ENCODE measurements around the gene ADGRV1.
"Not testable (repeated sequence)": the region's sequence is repeated elsewhere in the genome, so short reads cannot be mapped to it uniquely, and the experiment has no call there.

ADGRV1 gene

DNA sequence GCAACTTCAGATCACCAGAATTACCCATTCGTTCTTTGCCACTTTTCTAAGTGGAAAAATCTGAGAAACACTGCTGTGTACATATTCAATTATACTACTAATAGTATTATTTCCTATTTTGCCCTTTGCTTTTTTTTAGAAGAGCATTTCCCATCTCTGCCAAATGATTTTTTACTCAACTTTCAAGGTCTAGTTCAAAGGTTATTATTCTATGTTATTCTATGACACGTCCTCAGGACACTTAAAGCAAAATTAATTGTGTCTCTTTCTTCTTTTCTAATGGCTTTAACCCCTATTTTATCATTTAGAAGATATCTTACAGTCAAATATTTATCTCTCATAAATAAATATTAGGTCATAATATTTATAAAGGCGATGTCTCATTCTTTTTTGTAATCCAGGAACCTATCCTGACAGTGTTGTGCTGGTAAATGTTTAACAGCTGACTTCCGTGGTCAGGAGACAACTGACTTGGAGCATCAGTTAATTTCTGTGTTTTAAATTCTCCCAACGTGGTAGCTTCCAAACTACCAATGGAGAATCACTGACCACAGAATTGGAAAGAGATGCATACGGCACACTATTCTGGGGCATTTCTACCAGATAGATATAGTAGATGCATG lies 449.3 kb downstream of the ADGRV1 start:
- intact Hi-C loops (cut with DNase I): loop anchor here (1.0 kb wide), 1 partner anchor 15 kb away; no protein-coding TSS in a partner anchor
- no peak for DNase-seq

DNA sequence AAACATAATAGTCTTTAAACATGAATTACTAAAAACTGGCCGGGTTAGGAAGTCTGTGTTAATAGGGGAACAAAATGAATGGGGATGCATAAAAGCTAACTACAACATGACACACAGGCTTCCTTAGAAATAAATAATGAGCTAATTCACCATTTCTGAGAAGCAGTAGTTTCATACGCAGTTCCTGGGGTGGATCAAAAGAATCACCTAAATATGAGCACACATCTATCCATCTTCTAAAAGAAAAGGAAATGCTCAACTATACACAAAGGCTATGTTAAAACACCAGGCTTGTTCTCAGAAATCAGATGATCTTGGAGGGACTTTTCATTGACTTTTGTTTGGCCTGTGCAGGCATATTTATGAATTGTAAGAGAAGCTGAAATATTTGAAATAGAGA lies 451.5 kb downstream of the ADGRV1 start:
- intact Hi-C loops (cut with DNase I): no loop called here
- DNase-seq: no peak

DNA sequence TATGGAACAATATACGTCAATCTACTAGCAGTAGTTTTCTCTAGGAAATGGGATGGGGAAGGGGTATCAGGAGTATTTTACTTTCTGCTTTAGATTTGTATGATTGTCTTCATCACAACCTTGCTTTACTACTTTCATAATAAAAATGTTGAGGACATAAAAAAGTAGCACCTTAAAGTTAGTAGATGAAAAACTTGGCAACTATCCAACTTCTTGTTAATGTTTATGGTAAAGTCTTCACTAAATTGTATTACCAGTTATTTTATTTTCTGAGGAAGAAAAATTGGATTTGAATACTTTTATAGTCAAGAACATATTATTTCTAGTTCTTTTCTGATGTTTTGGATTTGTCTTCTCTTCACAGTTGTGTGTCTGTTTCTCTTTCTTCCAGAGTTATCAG lies 452.4 kb downstream of the ADGRV1 start:
- intact Hi-C loops (cut with DNase I): no loop called here
- DNase-seq: no peak

DNA sequence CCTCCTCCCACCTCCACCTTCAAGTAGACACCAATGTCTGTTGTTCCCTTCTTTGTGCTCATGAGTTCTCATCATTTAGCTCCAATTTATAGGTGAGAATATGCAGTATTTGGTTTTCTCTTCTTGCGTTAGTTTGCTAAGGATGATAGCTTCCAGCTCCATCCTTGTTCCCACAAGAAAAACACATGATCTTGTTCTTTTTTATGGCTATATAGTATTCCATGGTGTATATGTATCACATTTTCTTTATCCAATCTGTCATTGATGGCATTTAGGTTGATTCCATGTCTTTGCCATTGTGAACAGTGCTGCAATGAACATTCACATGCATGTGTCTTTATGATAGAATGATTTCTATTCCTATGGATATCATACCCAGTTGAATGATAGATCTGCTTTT lies 454.3 kb downstream of the ADGRV1 start:
- DNase-seq; intact Hi-C loops (cut with DNase I): not testable (repeated sequence)

DNA sequence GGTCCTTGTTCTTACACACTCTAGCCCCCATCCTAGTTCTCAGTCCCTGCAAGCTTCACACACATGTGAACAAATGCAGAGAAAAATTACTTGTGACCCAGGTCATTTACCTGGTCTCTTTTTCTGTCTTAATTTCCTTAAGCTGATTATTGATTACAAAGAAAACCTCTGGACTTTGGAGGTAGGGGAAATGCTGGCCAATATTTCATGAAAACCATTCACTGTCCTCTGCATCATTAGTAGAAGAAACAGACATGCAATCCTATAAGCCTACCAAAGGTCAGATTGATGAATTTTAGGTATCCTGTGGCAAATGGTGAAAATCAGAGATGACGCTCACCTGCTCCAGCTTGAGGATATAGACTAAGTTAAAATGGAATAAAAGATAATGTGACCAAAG lies 457.7 kb downstream of the ADGRV1 start:
- DNase-seq: no peak
- intact Hi-C loops (cut with DNase I): no loop called here

DNA sequence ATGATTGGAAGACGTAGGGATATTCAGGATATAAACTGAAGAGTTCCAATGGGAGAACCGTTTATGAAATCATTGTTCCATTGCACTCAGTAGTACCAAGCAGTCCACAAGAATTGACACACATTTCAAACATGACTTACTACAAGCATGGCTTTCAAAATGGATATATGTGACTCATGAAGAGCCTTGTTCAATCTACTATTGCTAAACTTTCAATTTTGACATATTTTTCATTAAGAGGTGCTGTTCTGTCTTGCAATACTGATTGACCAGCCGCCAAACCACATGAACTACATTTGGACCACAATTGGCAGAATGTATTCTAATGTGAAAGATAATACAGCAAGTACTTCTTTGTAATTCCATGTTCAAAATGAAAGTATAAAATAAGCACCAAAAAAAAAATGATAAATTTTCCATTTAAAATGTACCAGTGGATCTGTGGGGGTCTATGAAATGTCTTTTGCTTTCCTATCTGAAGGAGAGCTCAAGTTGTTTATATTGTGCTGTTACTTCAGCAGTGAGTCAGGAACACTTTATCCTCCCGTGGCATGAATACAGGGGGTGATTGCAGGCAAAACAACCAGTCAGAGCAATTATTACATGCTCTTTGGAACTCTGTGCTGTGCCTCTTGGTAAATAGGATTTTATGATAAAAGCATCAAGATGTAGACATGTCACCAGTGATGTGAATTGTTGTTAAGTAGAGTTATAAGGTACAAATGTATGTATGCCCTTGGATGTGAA lies 458.5 kb downstream of the ADGRV1 start:
- intact Hi-C loops (cut with DNase I): no loop called here
- no peak for DNase-seq

DNA sequence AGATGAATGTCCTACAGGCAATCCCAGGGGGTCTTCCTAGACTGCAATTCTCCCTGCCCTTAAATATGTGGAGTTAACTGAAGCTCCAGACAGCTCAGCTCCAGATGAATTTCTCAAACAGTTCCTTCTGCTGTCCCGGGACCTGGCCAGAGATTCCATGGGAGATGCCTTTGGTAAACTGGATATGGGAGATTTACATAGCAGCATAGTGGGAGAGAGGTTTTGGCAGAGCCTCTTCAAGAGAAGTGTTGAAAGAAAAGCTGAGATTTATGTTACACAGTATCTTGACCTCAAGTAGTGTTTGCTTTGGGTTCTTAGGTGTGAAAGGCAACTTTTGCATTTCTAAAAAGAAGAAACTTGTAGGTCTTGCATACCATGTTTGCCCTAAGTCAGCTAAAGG lies 459.6 kb downstream of the ADGRV1 start:
- intact Hi-C loops (cut with DNase I): no loop called here
- no peak for DNase-seq

DNA sequence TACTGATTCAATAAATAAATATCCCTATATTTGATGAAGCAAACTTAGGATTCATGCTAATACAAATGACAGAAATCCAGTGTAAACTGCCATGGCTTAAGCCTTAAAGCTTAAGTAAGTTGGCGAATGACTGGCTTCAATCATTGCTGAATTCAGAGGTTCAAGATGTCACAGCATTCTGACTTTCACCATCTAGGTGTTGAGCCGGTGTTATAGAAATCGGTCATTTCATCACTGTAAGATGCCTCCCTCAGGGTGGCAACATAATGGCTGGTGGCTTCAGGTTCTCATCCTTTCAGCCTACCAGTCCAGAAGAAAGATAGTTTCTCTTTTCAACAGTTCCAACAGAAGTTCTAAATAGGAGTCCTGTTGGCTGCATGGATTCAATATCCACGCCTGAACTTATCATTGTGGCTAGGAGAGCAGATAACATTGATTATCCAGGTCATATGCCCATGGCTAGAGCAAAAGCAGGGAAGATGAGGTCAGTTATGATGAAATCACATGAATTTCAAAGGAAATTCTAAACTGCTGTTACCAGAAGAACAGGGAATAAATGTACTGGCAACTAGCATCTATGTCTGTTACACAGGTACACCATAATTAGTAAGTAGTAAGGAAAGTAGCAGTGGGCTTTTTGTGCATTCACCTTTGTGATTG lies 460.2 kb downstream of the ADGRV1 start:
- DNase-seq: no peak
- intact Hi-C loops (cut with DNase I): no loop called here

DNA sequence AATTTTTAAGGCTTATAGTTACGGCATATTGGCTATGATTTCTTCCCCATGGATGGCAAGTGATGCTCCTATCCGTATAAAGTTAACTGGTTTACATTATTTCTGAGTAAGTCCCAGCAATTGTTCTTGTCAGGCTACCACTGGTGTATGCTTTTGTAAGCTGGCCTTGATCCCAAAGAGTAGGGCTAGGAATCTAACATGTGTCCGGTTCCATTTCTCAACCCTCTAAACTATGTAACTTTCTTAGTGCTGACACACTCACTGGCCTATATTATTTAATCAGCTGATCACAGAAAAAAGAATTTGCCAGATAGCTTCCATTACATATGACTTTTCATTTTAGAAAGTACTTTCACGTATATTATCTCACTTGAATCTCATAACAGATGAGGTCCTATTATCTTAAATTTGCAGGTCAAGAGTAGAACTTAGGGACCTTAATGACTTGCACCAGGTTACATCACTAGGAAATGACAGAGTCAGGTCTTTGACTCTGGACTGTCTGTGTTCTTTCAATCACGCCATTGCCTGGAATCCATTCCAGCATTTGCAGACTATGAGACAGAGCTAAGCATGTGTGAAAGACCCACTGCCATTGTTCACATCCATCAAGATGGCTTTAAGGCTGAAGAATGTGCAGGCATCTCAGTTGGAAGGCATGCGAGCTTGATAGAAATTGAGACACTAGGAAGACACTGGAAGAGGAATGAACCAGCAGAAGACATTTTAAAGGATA lies 461.6 kb downstream of the ADGRV1 start:
- DNase-seq: no peak
- intact Hi-C loops (cut with DNase I): no loop called here

DNA sequence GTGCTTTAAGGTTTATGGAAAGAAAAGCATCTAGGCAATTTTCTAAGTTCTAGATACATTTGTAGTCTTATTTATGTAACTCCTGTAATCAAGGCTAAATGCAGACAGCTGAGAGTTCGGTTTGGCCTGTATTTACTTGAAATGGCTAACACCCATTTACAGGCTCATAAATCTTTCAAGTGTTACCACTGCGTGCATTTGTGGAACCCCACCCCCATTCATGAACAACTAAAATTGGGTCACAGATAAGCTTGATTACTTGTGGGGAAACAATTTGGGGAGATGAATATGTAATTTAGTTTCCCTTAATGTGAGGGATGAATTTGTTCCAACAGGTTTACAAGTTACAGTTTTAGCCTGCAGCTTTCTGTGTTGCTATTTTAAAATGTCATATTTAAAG lies 463.9 kb downstream of the ADGRV1 start:
- no peak for DNase-seq
- intact Hi-C loops (cut with DNase I): no loop called here

DNA sequence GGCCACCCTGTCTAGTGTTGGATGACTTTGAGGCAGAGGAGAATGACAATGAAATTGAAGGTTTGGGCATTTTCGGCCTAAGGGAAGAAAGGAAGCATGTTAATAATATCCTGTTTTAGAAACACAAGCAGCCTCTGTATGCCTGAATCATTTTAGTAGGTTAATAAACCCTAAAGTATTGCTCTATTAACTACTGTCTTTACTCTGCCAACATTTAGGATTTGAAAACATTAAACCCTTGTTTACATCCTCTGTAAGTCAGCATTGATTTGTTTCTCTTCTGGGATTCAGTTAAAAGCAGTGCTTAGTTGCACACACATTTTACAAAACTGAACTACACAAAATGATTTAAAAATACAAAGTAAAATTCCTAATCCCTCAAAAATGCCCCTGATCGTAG lies 465.6 kb downstream of the ADGRV1 start:
- intact Hi-C loops (cut with DNase I): no loop called here
- DNase-seq: no peak

DNA sequence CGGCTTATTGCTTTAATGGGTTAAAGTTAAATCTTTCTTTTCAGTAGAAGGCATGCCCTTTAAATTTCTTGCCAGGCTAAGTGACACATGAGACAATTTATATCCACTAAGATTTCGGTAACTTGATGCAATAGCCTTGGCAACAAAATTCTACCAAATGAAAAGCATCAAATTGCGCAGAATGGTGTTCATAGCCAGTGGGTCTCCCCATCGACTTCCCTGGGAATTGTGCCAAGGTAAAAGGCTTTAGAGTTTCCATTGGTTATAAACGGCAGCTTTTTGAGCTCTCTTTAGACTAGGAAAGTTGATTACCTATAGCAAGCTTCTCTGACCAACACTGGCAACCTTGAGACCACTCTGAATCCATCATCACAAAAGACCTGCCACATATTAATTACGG lies 466.1 kb downstream of the ADGRV1 start:
- DNase-seq: no peak

DNA sequence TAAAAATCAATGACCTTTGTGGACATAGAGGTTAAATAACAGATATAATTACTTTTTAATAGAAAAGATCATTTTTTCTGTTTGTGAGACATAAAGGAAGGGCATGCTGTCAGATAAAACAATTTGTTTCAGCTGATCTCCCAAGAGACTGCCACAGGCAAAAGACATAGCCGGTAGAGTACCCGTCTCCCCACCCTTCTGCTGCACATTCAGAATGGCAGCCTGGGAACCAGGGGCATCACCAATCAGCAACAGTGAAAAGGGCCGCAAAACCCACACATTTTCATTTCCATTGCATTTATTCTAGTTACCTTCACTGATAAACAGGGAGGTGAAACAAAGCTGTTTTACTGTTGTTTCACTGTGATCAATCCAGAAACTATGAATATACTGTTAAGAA lies 466.9 kb downstream of the ADGRV1 start:
- DNase-seq: no peak
- intact Hi-C loops (cut with DNase I): no loop called here

More for the DNA sequence above, 466.1 kb downstream of the ADGRV1 start:
- intact Hi-C loops (cut with DNase I): no loop called here

DNA sequence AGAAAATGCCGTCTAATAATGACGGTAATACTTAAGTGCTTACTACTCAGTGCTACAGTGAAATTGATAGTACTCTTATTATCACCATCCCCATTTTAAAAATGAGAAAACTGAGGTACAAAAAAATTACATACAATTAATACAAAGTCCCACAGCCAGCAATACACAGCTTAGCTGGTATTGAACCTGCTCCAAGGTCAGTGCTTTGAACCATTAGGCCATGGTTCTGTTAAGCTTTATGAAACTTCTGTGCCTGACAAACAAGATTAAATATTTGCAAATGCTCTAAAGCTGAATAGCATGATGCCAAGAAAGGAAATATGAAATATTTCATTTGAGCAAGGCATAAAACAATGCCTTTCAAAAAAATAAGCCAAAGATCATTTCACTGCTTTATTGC lies 467.4 kb downstream of the ADGRV1 start:
- DNase-seq: no peak
- intact Hi-C loops (cut with DNase I): no loop called here

DNA sequence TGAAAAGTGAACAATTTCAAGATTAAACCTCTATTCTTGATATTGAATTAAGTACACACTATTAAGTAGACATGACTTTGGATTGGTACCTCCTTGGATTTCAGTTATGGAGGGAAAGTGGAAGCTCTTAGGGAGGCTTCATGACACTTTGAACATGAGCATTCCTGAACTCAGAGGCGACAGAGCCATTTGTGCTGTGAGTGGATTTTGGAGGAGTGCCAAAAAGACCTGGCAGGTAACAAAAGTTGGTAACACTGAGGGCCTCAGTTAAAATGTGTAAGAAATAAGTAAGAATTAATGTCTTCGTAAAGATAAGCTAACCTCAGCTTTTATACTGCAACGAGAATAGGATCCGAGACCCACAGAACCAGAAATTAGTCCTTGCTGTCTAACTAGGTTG lies 467.9 kb downstream of the ADGRV1 start:
- DNase-seq: no peak
- intact Hi-C loops (cut with DNase I): no loop called here

DNA sequence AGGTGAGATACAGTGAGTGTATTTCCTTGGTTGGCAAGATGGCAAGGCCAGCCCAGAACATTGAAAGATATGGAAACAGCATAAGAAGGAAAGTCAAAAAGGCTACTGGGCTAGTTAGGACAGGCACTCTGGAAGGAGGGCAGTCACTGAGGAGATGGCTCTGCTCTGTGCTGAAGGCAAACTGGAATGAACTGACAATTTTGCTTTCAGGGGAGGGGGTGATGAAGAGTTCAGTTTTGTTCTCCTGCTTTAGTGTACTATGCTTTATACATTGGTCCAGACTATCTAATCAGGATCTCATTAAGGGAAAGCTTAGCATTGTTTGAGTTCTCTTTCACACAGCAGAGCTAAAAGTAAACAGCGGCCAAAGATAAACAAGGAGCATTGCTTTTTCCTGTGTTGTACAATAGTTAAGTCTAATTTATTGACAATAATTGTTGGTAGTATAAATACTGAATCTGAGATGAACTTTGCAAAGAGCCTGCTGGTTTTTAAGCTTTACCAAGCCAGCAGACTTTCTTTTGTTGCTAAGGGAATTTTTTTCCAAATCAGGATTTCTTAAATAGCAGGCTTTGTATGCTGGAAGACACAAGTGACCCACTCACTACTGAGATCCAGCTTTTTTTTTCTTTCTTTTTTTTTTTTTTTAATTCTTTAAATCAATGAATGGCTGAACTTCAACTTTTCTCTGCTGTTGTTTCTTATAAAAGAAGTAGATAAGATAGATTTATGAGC lies 469.0 kb downstream of the ADGRV1 start:
- no peak for DNase-seq
- intact Hi-C loops (cut with DNase I): no loop called here

DNA sequence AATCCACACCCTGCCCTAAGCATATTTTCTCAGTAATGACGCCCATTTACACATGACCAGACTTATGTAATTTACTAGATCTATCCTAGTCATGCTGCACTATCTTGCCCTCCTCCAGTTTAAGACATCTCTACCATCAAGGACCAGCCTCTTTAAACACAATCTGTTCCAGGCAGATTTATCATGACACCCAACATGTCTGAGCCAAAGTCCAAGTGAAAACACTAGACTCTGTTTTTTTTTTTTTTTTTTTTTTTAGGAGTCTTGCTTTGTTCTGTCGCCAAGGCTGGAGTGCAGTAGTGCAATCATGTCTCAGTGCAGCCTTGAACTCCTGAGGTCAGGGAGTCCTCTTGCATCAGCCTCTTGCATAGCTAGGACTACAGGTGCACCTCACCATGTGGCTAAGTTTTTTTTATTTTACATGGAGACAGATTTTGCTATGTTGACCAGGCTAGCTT lies 469.9 kb downstream of the ADGRV1 start:
- intact Hi-C loops (cut with DNase I): no loop called here
- DNase-seq: no peak

DNA sequence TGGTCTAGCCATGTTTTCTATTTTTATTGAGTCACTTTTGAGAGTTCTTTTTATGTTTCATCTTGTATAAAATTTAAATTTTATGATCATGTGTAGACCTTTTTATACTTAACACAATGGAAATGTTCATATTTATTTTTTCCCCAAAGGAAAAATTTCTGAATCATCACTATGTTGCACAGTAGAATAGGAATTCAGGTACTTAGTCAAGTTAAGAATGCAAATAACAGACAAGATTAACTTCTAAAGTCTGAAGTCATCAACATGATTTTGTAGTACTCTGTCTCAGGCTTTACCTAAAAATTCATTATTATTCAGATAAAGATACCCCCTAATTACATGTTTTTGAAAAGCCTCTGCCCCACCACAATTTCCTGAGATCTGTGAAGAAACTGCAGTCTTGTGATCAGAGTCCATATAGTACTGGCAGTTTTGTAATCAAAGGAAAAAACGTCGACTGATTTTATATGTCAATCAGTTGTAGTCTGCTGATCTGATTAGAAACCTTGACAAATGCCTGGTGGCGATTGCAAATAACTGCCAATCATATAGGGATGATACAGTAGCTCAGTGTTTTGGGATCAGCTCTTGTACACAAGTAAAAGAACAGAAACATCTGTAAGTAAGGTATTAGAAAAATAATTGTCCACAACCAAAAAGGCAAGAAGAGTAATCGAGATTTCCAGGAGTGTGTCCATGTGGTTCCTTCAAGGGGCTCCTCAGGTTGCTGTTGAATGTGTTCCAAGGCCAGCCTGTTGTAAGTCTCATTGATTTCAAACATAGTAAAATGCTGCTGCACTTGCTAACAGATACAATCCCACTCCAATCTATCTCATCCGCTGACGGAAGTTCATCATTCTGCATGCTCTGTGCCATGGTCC lies 472.2 kb downstream of the ADGRV1 start:
- intact Hi-C loops (cut with DNase I): no loop called here
- no peak for DNase-seq

DNA sequence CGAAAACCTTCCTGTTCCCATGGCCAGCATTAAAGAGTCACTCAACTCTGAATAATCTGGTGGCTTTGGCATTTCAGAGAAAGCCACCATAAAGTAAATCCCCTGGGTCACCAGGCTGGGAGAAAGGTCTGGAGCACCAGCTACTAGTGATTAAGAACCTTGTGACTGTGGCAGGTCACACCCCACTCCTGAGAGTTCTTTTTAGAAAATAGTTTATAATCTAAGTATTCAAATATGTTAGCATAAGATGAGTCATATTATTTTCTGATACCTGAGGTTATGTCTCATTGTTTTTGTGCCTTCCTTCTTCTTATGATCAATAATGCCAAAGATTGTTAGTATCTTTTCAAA lies 472.8 kb downstream of the ADGRV1 start:
- no peak for DNase-seq
- intact Hi-C loops (cut with DNase I): no loop called here

DNA sequence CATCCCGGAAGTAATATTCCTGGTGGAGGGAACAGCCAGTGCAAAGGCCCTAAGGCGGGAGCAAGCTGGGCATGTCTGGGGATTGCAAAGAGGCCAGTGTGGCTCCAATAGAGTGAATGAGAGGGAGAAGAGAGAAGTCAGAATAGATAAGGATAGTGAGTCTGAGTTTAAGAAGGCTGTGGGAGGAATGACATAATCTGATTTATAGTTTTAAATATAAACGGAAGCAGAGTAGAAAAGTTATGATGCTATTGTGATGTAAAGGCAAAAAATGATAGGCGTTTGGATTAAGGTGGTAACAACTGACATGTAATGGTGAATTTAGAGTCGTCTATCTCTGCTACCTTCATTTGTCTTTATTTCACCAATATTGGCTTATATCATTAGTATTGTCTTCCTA lies 473.5 kb downstream of the ADGRV1 start:
- intact Hi-C loops (cut with DNase I): no loop called here
- DNase-seq: no peak
